GM23248 (cell line): ENCODE measurements around the gene AURKB. TPM values are rescaled to one million over a fixed set of nuclear protein-coding genes. Genes with fewer than 3 reads are reported as not detected.

Source experiments
- DNase-seq: peaks from one replicate; pipeline ENCODE4 v3.0.0-alpha.2; 2015
- H2AFZ ChIP-seq: fragments of 200-600 bp; sonication (generic); 2 replicates; pipeline ENCODE4 v1.6.1; 2016; ENCODE audit warnings: antibody characterized with exemption
- H3F3A ChIP-seq: fragments of 200-600 bp; sonication (generic); 2 replicates; pipeline ENCODE4 v1.6.1; 2016; ENCODE audit warnings: mild to moderate bottlenecking, antibody characterized with exemption, mixed run types; ENCODE audit not compliant: insufficient read depth
- H3K27ac ChIP-seq: fragments of 200-600 bp; sonication (generic); 2 replicates; pipeline ENCODE4 v1.5.1; 2016; ENCODE audit warnings: mild to moderate bottlenecking
- H3K27me3 ChIP-seq: fragments of 200-600 bp; sonication (generic); replicated peaks from 2 replicates; pipeline ENCODE4 v1.6.1; 2016; ENCODE audit warnings: mild to moderate bottlenecking; ENCODE audit not compliant: insufficient read depth
- H3K36me3 ChIP-seq: fragments of 200-600 bp; sonication (generic); 2 replicates; pipeline ENCODE4 v1.6.1; 2016; ENCODE audit warnings: low read depth, mild to moderate bottlenecking
- H3K4me1 ChIP-seq: fragments of 200-600 bp; sonication (generic); 2 replicates; pipeline ENCODE4 v1.6.1; 2016; ENCODE audit warnings: mild to moderate bottlenecking; ENCODE audit not compliant: insufficient read depth
- H3K4me2 ChIP-seq: fragments of 200-600 bp; sonication (generic); one replicate; pipeline ENCODE4 v1.6.1; 2016; ENCODE audit warnings: mild to moderate bottlenecking; ENCODE audit not compliant: unreplicated experiment
- H3K4me3 ChIP-seq: fragments of 200-600 bp; sonication (generic); 2 replicates; pipeline ENCODE4 v1.5.1; 2016; ENCODE audit warnings: mild to moderate bottlenecking
- H3K79me2 ChIP-seq: fragments of 200-600 bp; sonication (generic); 2 replicates; pipeline ENCODE4 v1.6.1; 2016; ENCODE audit warnings: mild to moderate bottlenecking; ENCODE audit not compliant: insufficient read depth
- H3K9ac ChIP-seq: fragments of 200-600 bp; sonication (generic); 2 replicates; pipeline ENCODE4 v1.6.1; 2016; ENCODE audit warnings: mild to moderate bottlenecking
- H3K9me2 ChIP-seq: fragments of 200-600 bp; sonication (generic); 2 replicates; pipeline ENCODE4 v1.6.1; 2016; ENCODE audit warnings: mixed run types, mild to moderate bottlenecking, moderate library complexity; ENCODE audit not compliant: insufficient read depth
- H3K9me3 ChIP-seq: fragments of 200-600 bp; sonication (generic); one replicate; pipeline ENCODE4 v1.6.1; 2017; ENCODE audit warnings: low read depth
- H4K20me1 ChIP-seq: fragments of 200-600 bp; sonication (generic); 2 replicates; pipeline ENCODE4 v1.6.0; 2016; ENCODE audit not compliant: insufficient read depth
- EZH2 ChIP-seq: fragments of 200-600 bp; sonication (generic); IDR thresholded peaks from 2 replicates; pipeline ENCODE4 v1.6.1; 2018; ENCODE audit warnings: antibody characterized with exemption, mild to moderate bottlenecking; ENCODE audit not compliant: insufficient read depth, poor library complexity, severe bottlenecking
- EZH2phosphoT487 ChIP-seq: fragments of 200-600 bp; sonication (generic); IDR thresholded peaks from 2 replicates; pipeline ENCODE4 v1.6.1; 2018; ENCODE audit warnings: antibody characterized with exemption, moderate library complexity, mild to moderate bottlenecking, low read depth; ENCODE audit not compliant: insufficient read depth
- WGBS, 2 experiments: methylation state at CpG; one replicate each; pipeline ENCODE4 v1.1.6; 2015 to 2017; ENCODE audit warnings: low lambda C conversion rate in 2 of 2, low coverage in 1 of 2; ENCODE audit errors: missing lambda C conversion rate in 2 of 2; 5-methylcytosine and 5-hydroxymethylcytosine counted together
- in situ Hi-C: fragments of 300-500 bp; cut with MboI; formaldehyde crosslinking; loops from 2 replicates; pipeline ENCODE4 v1.15.0; 2020
- polyA plus RNA-seq: library from polyadenylated mRNA; unstranded; fragments of >200 nt; fragmentation: Nextera tagmentation; extraction: Ambion mirVana; gene quantifications from 2 replicates; pipeline ENCODE4 v1.2.1, GENCODE V29; 2016
- total RNA-seq: library from RNA; depleted of rRNA; stranded (reverse); fragments of >200 nt; shearing (Covaris generic); gene quantifications from 2 replicates; pipeline ENCODE4 v1.2.3, GENCODE V29; 2014

Gene AURKB
- total and polyA plus RNA-seq, 2 experiments from 2014 or later = 18.4 to 24.1 TPM

DNA sequence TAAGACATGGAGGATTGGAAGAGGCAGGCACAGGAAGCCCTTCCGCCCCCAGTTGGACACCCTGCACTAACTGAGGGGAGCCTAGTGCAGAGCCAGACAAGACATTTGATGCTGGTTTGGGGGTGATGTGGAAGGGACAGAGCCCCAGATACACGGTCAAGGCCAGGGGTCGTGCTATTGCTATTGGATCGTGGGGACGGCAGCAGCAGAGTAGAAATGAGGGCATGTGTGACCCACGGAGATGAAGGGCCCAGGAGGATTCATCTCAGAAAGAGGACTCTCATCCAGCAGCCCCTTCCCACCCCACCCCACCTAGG lies 45.6 kb downstream of the AURKB start:
- TF ChIP-seq EZH2phosphoT487 (no peak), EZH2 (no peak)
- Histone ChIP-seq H3K36me3 (no peaks in the 10 kb centered on the region), H3K27me3 (no peaks in the 10 kb centered on the region), H3K27ac (peak overlapping the region; percentile 82), H3K9me3 (no peaks in the 10 kb centered on the region), H4K20me1 (no peaks in the 10 kb centered on the region), H3K4me3 (peak overlapping the region; percentile 8; the same call in 1 of the 2 replicates), H3K4me1 (peaks cover 35% of the 10 kb centered on the region), H3K9ac (peak overlapping the region; percentile 100), H2AFZ (peak overlapping the region; percentile 43), H3K79me2 (peaks cover 21% of the 10 kb centered on the region), H3F3A (peaks cover 35% of the 10 kb centered on the region), H3K9me2 (no peaks in the 10 kb centered on the region), H3K4me2 (peak overlapping the region; percentile 76)
- 55 to 63% methylated on average over 6 of the region's 6 CpGs for WGBS, 2 experiments
- in situ Hi-C loops = no loop called here
- no peak for DNase-seq

GRCh38 chr17:8163978-8164814 lies 46.2 kb downstream of the AURKB start:
- 17 to 21% methylated on average over 12 to 13 of the region's 13 CpGs for WGBS, 2 experiments
- Histone ChIP-seq H3K27ac (peak overlapping the region; percentile 82), H3K36me3 (no peaks in the 10 kb centered on the region), H3K9me3 (no peaks in the 10 kb centered on the region), H4K20me1 (no peaks in the 10 kb centered on the region), H2AFZ (peak overlapping the region; percentile 43), H3K9ac (peak overlapping the region; percentile 100), H3K4me3 (peak overlapping the region; percentile 8), H3K4me2 (peak overlapping the region; percentile 76), H3F3A (peaks cover 35% of the 10 kb centered on the region), H3K27me3 (no peaks in the 10 kb centered on the region), H3K79me2 (peaks cover 21% of the 10 kb centered on the region), H3K4me1 (peaks cover 35% of the 10 kb centered on the region), H3K9me2 (no peaks in the 10 kb centered on the region)
- peak; percentile 87 for DNase-seq
- in situ Hi-C loops = no loop called here
- TF ChIP-seq EZH2 (no peak), EZH2phosphoT487 (no peak)

GRCh38 chr17:8162997-8163977 lies 47.1 kb downstream of the AURKB start:
- peak overlapping the region; percentile 82 for H3K27ac ChIP-seq
- in situ Hi-C loops = no loop called here
- H3F3A ChIP-seq = peaks cover 38% of the 10 kb centered on the region
- no peaks in the 10 kb centered on the region for H3K9me3 ChIP-seq
- peak overlapping the region; percentile 100 for H3K9ac ChIP-seq
- H3K9me2 ChIP-seq = no peaks in the 10 kb centered on the region
- H3K27me3 ChIP-seq = no peaks in the 10 kb centered on the region
- peak overlapping the region; percentile 76 for H3K4me2 ChIP-seq
- no peaks in the 10 kb centered on the region for H4K20me1 ChIP-seq
- H3K4me1 ChIP-seq = peaks cover 35% of the 10 kb centered on the region
- no peak for DNase-seq
- H3K4me3 ChIP-seq = peak overlapping the region; percentile 73
- WGBS, 2 experiments = 8 to 16% methylated on average over 17 to 53 of the region's 55 CpGs
- TF ChIP-seq EZH2phosphoT487 = no peak
- TF ChIP-seq EZH2 = no peak
- peaks cover 21% of the 10 kb centered on the region for H3K79me2 ChIP-seq
- peak overlapping the region; percentile 80 for H2AFZ ChIP-seq
- no peaks in the 10 kb centered on the region for H3K36me3 ChIP-seq

DNA sequence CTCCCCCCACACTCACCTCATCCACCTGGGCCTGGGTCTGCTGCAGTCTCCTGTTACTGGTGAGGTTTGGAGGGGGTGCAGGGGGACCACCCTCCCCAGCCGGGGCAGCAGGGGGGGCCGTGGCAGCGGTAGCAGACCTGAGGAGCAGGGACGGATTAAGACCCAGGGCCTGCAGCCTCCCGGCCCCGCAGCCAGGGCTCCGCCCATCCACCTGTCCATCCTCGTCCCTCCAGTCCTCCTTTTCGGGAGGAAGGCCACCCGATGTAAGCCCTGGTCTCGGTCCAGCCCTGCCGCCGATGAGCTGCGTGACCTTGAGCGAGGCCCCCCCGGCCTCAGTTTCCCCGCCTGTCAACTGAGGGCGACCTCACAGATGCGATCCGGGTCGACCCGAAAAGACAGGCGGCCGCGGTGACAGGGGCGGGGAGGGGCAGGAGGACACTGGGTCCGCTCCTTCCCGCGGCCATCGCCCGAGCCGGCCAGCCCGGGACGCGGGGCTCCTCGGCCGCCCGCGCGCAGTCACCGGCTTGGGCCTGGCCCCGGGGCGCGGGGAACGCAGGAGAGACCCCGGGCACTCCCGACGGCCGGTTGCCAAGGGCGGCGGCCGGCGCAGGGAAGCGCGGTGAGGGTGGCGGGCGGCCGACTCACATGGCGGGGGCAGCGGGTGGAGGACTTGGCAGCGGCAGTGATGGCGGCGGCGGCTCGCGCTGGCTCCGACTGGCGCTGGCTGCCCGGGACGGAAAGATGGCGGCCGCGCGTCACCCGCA lies 48.0 kb downstream of the AURKB start, which contains the start of gene VAMP2:
VAMP2 (minus strand) TSS at position 716 of the 764 bp plus-strand sequence; CDS start at position 647, 69 bp downstream.
- peak within 1 kb of the TSS; percentile 91 for H3K4me3 ChIP-seq
- TF ChIP-seq EZH2 (no peak), EZH2phosphoT487 (no peak)
- no peaks in the 10 kb centered on the region for H4K20me1 ChIP-seq
- in situ Hi-C loops = no loop called here
- no peaks in the 10 kb centered on the region for H3K9me2 ChIP-seq
- H3K36me3 ChIP-seq = no peaks in the 10 kb centered on the region
- H3K9me3 ChIP-seq = no peaks in the 10 kb centered on the region
- H3K9ac ChIP-seq = peak within 1 kb of the TSS; percentile 100
- peak within 1 kb of the TSS; percentile 80 for H2AFZ ChIP-seq
- peak within 1 kb of the TSS; percentile 83 for H3K4me2 ChIP-seq
- H3F3A ChIP-seq = peaks cover 39% of the 10 kb centered on the region
- H3K27me3 ChIP-seq = no peaks in the 10 kb centered on the region
- H3K27ac ChIP-seq = peak within 1 kb of the TSS; percentile 82
- H3K79me2 ChIP-seq = peaks cover 21% of the 10 kb centered on the region
- peak; percentile 95 for DNase-seq
- WGBS, 2 experiments = 0 to 2% methylated on average over 17 to 59 of the region's 75 CpGs
- H3K4me1 ChIP-seq = peaks cover 35% of the 10 kb centered on the region
